Subcutaneous abdominal adipose tissue (tissue), 5 donors: Measurements from ENCODE around the gene RNF186.

Experiments used
- H3K27ac ChIP-seq: one replicate; pipeline ENCODE4 v1.7.0; 2013; ENCODE audit warnings: low read depth, mild to moderate bottlenecking, inconsistent platforms, low read length, moderate library complexity
- H3K27me3 ChIP-seq, 5 donors: one replicate each; pipeline ENCODE4 v1.7.0; 2013; ENCODE audit warnings: low read length in 5 of 5, inconsistent platforms in 1 of 5; ENCODE audit not compliant: control insufficient read depth in 5 of 5, insufficient read depth in 4 of 5
- H3K36me3 ChIP-seq, 5 donors: one replicate each; pipeline ENCODE4 v1.7.0; 2013; ENCODE audit warnings: low read length in 5 of 5; ENCODE audit not compliant: control insufficient read depth in 5 of 5, insufficient read depth in 5 of 5
- H3K4me1 ChIP-seq, 5 donors: one replicate each; pipeline ENCODE4 v1.7.0; 2013; ENCODE audit warnings: low read length in 5 of 5, mild to moderate bottlenecking in 3 of 5, moderate library complexity in 1 of 5; ENCODE audit not compliant: control insufficient read depth in 5 of 5, insufficient read depth in 5 of 5
- H3K4me3 ChIP-seq, 5 donors: one replicate each; pipeline ENCODE4 v1.7.0; 2013; ENCODE audit warnings: low read length in 5 of 5, low read depth in 1 of 5
- H3K9ac ChIP-seq, 5 donors: one replicate each; pipeline ENCODE4 v1.7.0; 2013; ENCODE audit warnings: low read length in 5 of 5, mild to moderate bottlenecking in 4 of 5, moderate library complexity in 3 of 5
- H3K9me3 ChIP-seq, 5 donors: one replicate each; pipeline ENCODE4 v1.7.0; 2013; ENCODE audit warnings: low read length in 5 of 5; ENCODE audit not compliant: control insufficient read depth in 5 of 5
- donor health status: healthy.
- donor health status: healthy.
- donor health status: healthy.
- donor health status: healthy.
- donor health status: healthy.

RNF186 gene

GRCh38 chr1:19814681-19815503 lies at the start of gene RNF186:
TSS of gene RNF186 (minus strand) at chr1:19815283. CDS start at chr1:19815101, 182 bp downstream.
- H3K27ac ChIP-seq, result no peak within 1 kb of the TSS
- H3K9me3 ChIP-seq, result no peaks in the 10 kb centered on the region
- peaks cover 0 to 53% (median 32%) of the 10 kb centered on the region in 5 donors for H3K4me1 ChIP-seq
- H3K27me3 ChIP-seq, result no peaks in the 10 kb centered on the region
- H3K4me3 ChIP-seq, result no peak within 1 kb of the TSS
- no peaks in the 10 kb centered on the region for H3K36me3 ChIP-seq
- no peak within 1 kb of the TSS for H3K9ac ChIP-seq

- H3K9me3 ChIP-seq, result peaks cover 0 to 8% (median 4%) of the 10 kb centered on the region in 5 donors
- peaks cover 0 to 4% (median 2%) of the 10 kb centered on the region in 5 donors for H3K27me3 ChIP-seq
- no peaks in the 10 kb centered on the region for H3K4me1 ChIP-seq
- no peak overlapping the region for H3K9ac ChIP-seq
- H3K4me3 ChIP-seq, result no peak overlapping the region
- no peak overlapping the region for H3K27ac ChIP-seq
- no peaks in the 10 kb centered on the region for H3K36me3 ChIP-seq
These were observed 49.6 kb upstream of the RNF186 start for GRCh38 chr1:19864570-19865160.

GRCh38 chr1:19862944-19863343 lies 47.9 kb upstream of the RNF186 start:
- Histone ChIP-seq H3K9me3 (peaks cover 0 to 8% (median 4%) of the 10 kb centered on the region in 5 donors), H3K27ac (no peak overlapping the region), H3K4me3 (no peak overlapping the region), H3K27me3 (peaks cover 0 to 4% (median 2%) of the 10 kb centered on the region in 5 donors), H3K36me3 (no peaks in the 10 kb centered on the region), H3K9ac (no peak overlapping the region), H3K4me1 (no peaks in the 10 kb centered on the region)

GRCh38 chr1:19861842-19862530 lies 46.9 kb upstream of the RNF186 start:
- Histone ChIP-seq H3K27me3 (peaks cover 0 to 4% (median 2%) of the 10 kb centered on the region in 5 donors), H3K27ac (no peak overlapping the region), H3K4me3 (no peak overlapping the region), H3K4me1 (no peaks in the 10 kb centered on the region), H3K9ac (no peak overlapping the region), H3K36me3 (no peaks in the 10 kb centered on the region), H3K9me3 (peaks cover 0 to 8% (median 4%) of the 10 kb centered on the region in 5 donors)

GRCh38 chr1:19861034-19861433 lies 46.0 kb upstream of the RNF186 start:
- no peaks in the 10 kb centered on the region for H3K36me3 ChIP-seq
- peaks cover 0 to 8% (median 4%) of the 10 kb centered on the region in 5 donors for H3K9me3 ChIP-seq
- H3K27me3 ChIP-seq, result peaks cover 0 to 4% (median 0%) of the 10 kb centered on the region in 5 donors
- H3K4me3 ChIP-seq, result no peak overlapping the region
- no peak overlapping the region for H3K9ac ChIP-seq
- no peaks in the 10 kb centered on the region for H3K4me1 ChIP-seq
- no peak overlapping the region for H3K27ac ChIP-seq

- peaks cover 0 to 5% (median 0%) of the 10 kb centered on the region in 5 donors for H3K9me3 ChIP-seq
- H3K27ac ChIP-seq, result no peak overlapping the region
- peaks cover 0 to 4% (median 0%) of the 10 kb centered on the region in 5 donors for H3K27me3 ChIP-seq
- no peaks in the 10 kb centered on the region for H3K4me1 ChIP-seq
- H3K9ac ChIP-seq, result no peak overlapping the region
- no peak overlapping the region for H3K4me3 ChIP-seq
- H3K36me3 ChIP-seq, result no peaks in the 10 kb centered on the region
These were observed 45.3 kb upstream of the RNF186 start for GRCh38 chr1:19860418-19860817.

- H3K27ac ChIP-seq, result no peak overlapping the region
These were observed 44.8 kb upstream of the RNF186 start for GRCh38 chr1:19859876-19860275.

GRCh38 chr1:19858893-19859292 lies 43.8 kb upstream of the RNF186 start:
- H3K4me1 ChIP-seq, result no peaks in the 10 kb centered on the region
- no peaks in the 10 kb centered on the region for H3K9me3 ChIP-seq
- no peak overlapping the region for H3K9ac ChIP-seq
- peaks cover 0 to 4% (median 0%) of the 10 kb centered on the region in 5 donors for H3K27me3 ChIP-seq
- no peak overlapping the region for H3K27ac ChIP-seq
- H3K4me3 ChIP-seq, result no peak overlapping the region
- H3K36me3 ChIP-seq, result no peaks in the 10 kb centered on the region

More at GRCh38 chr1:19859876-19860275, 44.8 kb upstream of the RNF186 start:
- peaks cover 0 to 4% (median 0%) of the 10 kb centered on the region in 5 donors for H3K27me3 ChIP-seq
- H3K4me1 ChIP-seq, result no peaks in the 10 kb centered on the region
- no peaks in the 10 kb centered on the region for H3K36me3 ChIP-seq
- H3K9ac ChIP-seq, result no peak overlapping the region
- H3K4me3 ChIP-seq, result no peak overlapping the region
- H3K9me3 ChIP-seq, result no peaks in the 10 kb centered on the region

- Histone ChIP-seq H3K9ac (no peak overlapping the region), H3K9me3 (no peaks in the 10 kb centered on the region), H3K27ac (no peak overlapping the region), H3K4me3 (no peak overlapping the region), H3K27me3 (peaks cover 0 to 2% (median 0%) of the 10 kb centered on the region in 5 donors), H3K36me3 (no peaks in the 10 kb centered on the region), H3K4me1 (no peaks in the 10 kb centered on the region)
These were observed 39.8 kb upstream of the RNF186 start for GRCh38 chr1:19854866-19855265.

- no peak overlapping the region for H3K27ac ChIP-seq
- H3K4me3 ChIP-seq, result no peak overlapping the region
- H3K9me3 ChIP-seq, result no peaks in the 10 kb centered on the region
- no peaks in the 10 kb centered on the region for H3K27me3 ChIP-seq
- no peak overlapping the region for H3K9ac ChIP-seq
- H3K36me3 ChIP-seq, result no peaks in the 10 kb centered on the region
- H3K4me1 ChIP-seq, result peaks cover 0 to 4% (median 0%) of the 10 kb centered on the region in 5 donors
These were observed 37.0 kb upstream of the RNF186 start for GRCh38 chr1:19852036-19852435.
